Measurements from ENCODE around the gene SMIM22. TPM values are rescaled to one million over a fixed set of nuclear protein-coding genes. Genes with fewer than 3 reads are reported as not detected.

Gene SMIM22
- polyA plus RNA-seq, 2 of the 4 experiments (the other 2 are of a cell fraction) = not detected

DNA sequence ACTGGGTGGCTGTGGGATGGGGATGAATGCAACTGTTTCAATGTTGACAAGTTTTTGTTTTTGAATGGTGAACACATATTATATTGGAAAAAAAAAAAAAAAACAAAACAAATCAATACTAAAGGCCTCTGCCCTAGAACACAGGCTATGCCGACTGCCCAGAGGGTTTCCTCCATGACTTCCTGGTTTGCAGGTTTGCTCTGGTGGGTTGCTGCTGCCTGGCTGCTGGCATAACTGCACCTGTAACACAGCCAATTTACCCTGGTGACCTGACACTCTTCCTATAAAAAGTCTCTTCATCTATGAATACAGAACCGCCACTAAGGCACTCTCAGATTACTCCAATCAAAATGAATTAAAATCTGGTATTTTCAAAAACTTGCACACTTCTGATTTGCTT is 41.6 kb downstream of the SMIM22 start:
- H3K9me3 ChIP-seq = no peaks in the 10 kb centered on the region
- ChIA-PET CTCF (interaction anchor here (1.0 kb wide), 1 partner anchor 120 kb away, joined by 5 read pairs; no protein-coding TSS in a partner anchor), POLR2A (interaction anchor here (1.4 kb wide), 1 partner anchor 10 kb away, joined by 4 read pairs; no protein-coding TSS in a partner anchor)
- WGBS (ENCODE audit: missing lambda C conversion rate) = 92% methylated on average over 2 of the region's 2 CpGs
- ATAC-seq (no peak), FAIRE-seq (no peak), DNase-seq (ENCODE audit: low read depth in 1 of 2, low spot score in 1 of 2) (no peak)
- H3K4me1 ChIP-seq = no peaks in the 10 kb centered on the region
- no peak overlapping the region for H3K4me2 ChIP-seq
- no peak for TF ChIP-seq POLR2AphosphoS2 (conservative IDR thresholded peaks at IDR 0.05; ENCODE audit: low read length)
- TF ChIP-seq RCOR1 (IDR thresholded peaks at IDR 0.05; ENCODE audit: low read depth, low read length) = no peak
- no peak for TF ChIP-seq RARB (CRISPR knock-in tag; IDR thresholded peaks at IDR 0.05)
- no peak for TF ChIP-seq CTCF (IDR thresholded peaks at IDR 0.05)
- no peak for TF ChIP-seq FOSB (CRISPR knock-in tag; IDR thresholded peaks at IDR 0.05)
- TF ChIP-seq TFCP2L1 (CRISPR knock-in tag; IDR thresholded peaks at IDR 0.05) = no peak
- no peak for TF ChIP-seq MAFK (IDR thresholded peaks at IDR 0.05; ENCODE audit: partially characterized antibody)
- no peak for TF ChIP-seq HDAC2 (IDR thresholded peaks at IDR 0.05)
- no peak for TF ChIP-seq ZNF302 (CRISPR knock-in tag; IDR thresholded peaks at IDR 0.05)
- no peak overlapping the region for H3K27ac ChIP-seq
- H3K4me3 ChIP-seq = no peak overlapping the region

- FAIRE-seq = no peak
- 80% methylated on average over 13 of the region's 13 CpGs for WGBS (ENCODE audit: missing lambda C conversion rate)
- no peak overlapping the region for H3K27ac ChIP-seq
- no peaks in the 10 kb centered on the region for H3K4me1 ChIP-seq
- POLR2A ChIA-PET = interaction anchor here (0.7 to 1.4 kb wide), 2 partner anchors 8 to 35 kb away, joined by 4 read pairs; no protein-coding TSS in a partner anchor
- no peak overlapping the region for H3K4me3 ChIP-seq
- no peak for ATAC-seq
- TF ChIP-seq BHLHE40 (IDR thresholded peaks at IDR 0.05; ENCODE audit: low read depth, low read length) (no peak), ZC3H11A (IDR thresholded peaks at IDR 0.05) (peak; percentile 75)
- H3K4me2 ChIP-seq = no peak overlapping the region
- DNase-seq (ENCODE audit: low read depth in 1 of 2, low spot score in 1 of 2) = no peak
- CTCF ChIA-PET = interaction anchor here (0.5 to 1.0 kb wide), 4 partner anchors 10 to 185 kb away, joined by 3 to 5 read pairs (median 3); no protein-coding TSS in a partner anchor
- no peaks in the 10 kb centered on the region for H3K9me3 ChIP-seq
Observed at GRCh38 chr16:4837733-4838501, 42.7 kb downstream of the SMIM22 start.

DNA sequence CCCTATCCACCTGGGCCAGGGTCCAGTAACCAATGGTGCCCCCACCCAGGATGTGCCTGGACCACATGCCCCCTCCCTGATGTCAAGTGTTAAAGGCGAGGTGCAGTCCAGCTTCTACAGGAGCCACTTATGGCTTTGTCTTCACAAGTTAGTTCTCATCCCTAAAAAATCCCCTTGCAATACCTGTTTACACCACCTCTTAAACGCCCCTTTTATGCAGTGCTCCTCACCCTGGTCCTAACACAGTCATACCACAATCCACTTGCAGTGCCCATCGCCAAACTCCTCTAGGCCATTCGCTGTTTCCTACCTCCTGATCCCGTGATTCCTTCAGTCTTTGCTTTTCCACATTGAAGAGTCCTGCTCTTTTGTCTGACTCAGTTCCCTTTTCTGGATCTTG is 44.8 kb downstream of the SMIM22 start:
- Histone ChIP-seq H3K4me2 (no peak overlapping the region), H3K4me3 (no peak overlapping the region), H3K27ac (no peak overlapping the region), H3K4me1 (no peaks in the 10 kb centered on the region), H3K9me3 (no peaks in the 10 kb centered on the region)
- FAIRE-seq (no peak), ATAC-seq (peak; percentile 68 to 77; a peak in 5 of 6 replicates), DNase-seq (ENCODE audit: low read depth in 1 of 2, low spot score in 1 of 2) (peak; percentile 10 to 16)
- ChIA-PET POLR2A (no interaction called here), CTCF (no interaction called here)
- WGBS (ENCODE audit: missing lambda C conversion rate) = 90% methylated on average over 5 of the region's 5 CpGs
- TF ChIP-seq, protein P1, sequence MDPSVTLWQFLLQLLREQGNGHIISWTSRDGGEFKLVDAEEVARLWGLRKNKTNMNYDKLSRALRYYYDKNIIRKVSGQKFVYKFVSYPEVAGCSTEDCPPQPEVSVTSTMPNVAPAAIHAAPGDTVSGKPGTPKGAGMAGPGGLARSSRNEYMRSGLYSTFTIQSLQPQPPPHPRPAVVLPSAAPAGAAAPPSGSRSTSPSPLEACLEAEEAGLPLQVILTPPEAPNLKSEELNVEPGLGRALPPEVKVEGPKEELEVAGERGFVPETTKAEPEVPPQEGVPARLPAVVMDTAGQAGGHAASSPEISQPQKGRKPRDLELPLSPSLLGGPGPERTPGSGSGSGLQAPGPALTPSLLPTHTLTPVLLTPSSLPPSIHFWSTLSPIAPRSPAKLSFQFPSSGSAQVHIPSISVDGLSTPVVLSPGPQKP (IDR thresholded peaks at IDR 0.05; ENCODE audit: low read depth, low read length) = no peak
- TF ChIP-seq HOXA7 (CRISPR knock-in tag; IDR thresholded peaks at IDR 0.05) (no peak), ZNF302 (CRISPR knock-in tag; IDR thresholded peaks at IDR 0.05) (no peak), SMC3 (IDR thresholded peaks at IDR 0.05) (no peak), HOXB5 (CRISPR knock-in tag; IDR thresholded peaks at IDR 0.05) (no peak), CHD4 (IDR thresholded peaks at IDR 0.05; ENCODE audit: borderline replicate concordance) (no peak), ZSCAN20 (CRISPR knock-in tag; IDR thresholded peaks at IDR 0.05) (no peak), ATOH8 (CRISPR knock-in tag; IDR thresholded peaks at IDR 0.05; ENCODE audit: low read depth) (no peak), FOSL2 (IDR thresholded peaks at IDR 0.05) (no peak), FOSL2 (CRISPR knock-in tag; IDR thresholded peaks at IDR 0.05) (no peak), EP300 (IDR thresholded peaks at IDR 0.05) (no peak), HOXB13 (CRISPR knock-in tag; IDR thresholded peaks at IDR 0.05; ENCODE audit: low read depth) (no peak)
- TF ChIP-seq, protein P2, sequence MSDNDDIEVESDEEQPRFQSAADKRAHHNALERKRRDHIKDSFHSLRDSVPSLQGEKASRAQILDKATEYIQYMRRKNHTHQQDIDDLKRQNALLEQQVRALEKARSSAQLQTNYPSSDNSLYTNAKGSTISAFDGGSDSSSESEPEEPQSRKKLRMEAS (IDR thresholded peaks at IDR 0.05) = no peak
- TF ChIP-seq, protein P3, sequence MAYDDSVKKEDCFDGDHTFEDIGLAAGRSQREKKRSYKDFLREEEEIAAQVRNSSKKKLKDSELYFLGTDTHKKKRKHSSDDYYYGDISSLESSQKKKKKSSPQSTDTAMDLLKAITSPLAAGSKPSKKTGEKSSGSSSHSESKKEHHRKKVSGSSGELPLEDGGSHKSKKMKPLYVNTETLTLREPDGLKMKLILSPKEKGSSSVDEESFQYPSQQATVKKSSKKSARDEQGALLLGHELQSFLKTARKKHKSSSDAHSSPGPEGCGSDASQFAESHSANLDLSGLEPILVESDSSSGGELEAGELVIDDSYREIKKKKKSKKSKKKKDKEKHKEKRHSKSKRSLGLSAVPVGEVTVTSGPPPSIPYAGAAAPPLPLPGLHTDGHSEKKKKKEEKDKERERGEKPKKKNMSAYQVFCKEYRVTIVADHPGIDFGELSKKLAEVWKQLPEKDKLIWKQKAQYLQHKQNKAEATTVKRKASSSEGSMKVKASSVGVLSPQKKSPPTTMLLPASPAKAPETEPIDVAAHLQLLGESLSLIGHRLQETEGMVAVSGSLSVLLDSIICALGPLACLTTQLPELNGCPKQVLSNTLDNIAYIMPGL (CRISPR knock-in tag; IDR thresholded peaks at IDR 0.05; ENCODE audit: borderline replicate concordance) = no peak
- TF ChIP-seq, protein P4, sequence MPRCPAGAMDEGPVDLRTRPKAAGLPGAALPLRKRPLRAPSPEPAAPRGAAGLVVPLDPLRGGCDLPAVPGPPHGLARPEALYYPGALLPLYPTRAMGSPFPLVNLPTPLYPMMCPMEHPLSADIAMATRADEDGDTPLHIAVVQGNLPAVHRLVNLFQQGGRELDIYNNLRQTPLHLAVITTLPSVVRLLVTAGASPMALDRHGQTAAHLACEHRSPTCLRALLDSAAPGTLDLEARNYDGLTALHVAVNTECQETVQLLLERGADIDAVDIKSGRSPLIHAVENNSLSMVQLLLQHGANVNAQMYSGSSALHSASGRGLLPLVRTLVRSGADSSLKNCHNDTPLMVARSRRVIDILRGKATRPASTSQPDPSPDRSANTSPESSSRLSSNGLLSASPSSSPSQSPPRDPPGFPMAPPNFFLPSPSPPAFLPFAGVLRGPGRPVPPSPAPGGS (IDR thresholded peaks at IDR 0.05) = no peak
